ENCODE measurements around the gene ZNF652.
A peak's percentile ranks its signal among the peaks of the same experiment; 100 is the strongest.
"Not testable (repeated sequence)": the region's sequence is repeated elsewhere in the genome, so short reads cannot be mapped to it uniquely, and the experiment has no call there.

Gene ZNF652

DNA sequence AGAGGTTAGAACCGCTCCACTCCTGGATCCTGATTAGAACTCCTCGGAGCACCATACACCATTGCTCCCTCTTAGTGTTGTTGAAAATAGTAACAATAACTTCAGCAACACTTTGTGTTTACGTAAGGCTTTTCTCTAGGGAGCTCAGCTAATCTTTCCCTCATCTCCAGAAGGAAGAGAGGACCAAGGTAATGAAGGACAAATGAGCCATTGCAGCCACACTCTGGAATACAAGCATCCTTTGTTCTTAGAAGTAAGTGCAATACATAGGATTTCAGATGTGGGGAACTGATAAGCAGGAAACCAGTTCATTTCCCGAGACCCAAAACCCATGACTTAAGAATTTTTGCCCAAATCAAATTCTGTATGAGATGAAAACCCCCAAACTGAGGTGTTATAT is 22.9 kb upstream of the ZNF652 start:
- no peak for DNase-seq

DNA sequence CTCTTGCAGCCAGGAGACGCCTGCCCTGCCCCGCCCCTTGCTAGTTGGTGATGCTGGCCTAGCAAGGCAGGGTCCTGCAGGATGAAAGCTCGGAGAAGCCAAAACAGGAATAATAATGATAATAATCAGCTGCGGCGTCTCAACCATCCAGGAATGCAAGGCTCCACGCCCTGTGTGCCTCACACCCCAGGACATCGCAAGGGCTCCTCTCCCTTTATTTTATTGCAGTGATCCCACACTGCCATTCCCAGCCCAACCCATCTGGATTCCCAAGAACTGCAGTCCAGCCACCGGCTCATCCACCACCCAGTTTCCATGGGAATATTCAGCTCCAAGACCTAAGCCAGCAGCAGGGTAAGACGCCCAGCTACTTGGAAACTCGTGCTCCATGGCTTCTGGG is 21.0 kb upstream of the ZNF652 start:
- no peak for DNase-seq

DNA sequence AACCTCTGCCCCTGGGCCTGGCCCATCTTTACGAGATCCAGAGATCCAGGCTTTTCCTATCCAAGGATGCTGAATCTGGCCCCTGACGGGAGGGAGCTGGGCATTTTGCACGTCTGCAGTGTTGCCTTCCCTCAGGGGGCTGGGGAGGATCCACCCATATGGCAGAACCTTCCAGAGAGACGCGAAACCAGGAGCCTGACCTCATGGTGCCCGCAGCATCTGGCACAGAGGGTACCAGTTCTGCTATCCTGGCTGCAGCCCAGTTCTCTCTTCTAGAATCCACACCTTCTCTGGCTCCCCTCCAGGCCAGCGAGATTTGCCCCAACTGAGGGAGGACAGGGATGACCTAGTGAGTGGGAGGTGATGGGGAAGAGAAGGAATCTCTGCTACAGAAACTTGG is 20.5 kb upstream of the ZNF652 start:
- peak; percentile 38 for DNase-seq

DNA sequence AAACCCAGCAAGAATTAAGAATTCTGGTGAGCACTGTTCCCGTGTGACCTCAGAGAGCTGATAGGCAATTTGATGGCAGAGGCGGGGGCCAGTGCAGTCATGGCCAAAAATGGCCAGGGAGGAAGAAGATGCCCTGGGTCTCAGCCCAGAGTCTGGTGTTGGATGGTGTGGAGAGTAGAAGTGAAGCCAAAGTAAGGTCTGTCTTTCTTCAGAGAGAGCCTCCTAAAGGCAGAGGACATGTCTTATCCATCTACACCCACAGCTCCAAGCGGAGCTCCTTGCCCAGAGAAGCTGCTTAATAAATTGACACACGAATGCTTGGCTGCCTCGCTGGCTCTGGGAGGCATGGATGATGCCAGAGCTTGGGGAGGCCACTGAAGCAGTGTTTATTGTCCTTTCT is 19.7 kb upstream of the ZNF652 start:
- no peak for DNase-seq

DNA sequence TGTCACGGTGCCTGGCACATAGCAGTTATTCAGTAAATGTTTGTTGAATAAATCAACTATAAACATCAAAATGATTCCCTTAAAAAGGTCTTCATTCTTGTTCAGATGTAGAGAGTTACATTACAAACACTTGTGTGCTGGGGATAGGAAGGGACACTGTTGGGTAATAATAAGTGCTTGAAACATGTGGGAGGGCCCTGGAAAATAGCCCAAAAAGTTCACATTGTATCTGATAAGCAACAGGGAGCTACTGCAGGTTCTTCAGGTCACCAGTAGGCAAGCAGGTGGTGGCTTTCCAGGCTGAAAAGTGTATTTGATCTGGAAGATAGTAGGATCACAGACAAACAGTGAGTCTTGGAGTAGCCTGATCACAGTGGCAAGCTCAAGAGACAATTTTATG is 19.0 kb upstream of the ZNF652 start:
- no peak for DNase-seq

DNA sequence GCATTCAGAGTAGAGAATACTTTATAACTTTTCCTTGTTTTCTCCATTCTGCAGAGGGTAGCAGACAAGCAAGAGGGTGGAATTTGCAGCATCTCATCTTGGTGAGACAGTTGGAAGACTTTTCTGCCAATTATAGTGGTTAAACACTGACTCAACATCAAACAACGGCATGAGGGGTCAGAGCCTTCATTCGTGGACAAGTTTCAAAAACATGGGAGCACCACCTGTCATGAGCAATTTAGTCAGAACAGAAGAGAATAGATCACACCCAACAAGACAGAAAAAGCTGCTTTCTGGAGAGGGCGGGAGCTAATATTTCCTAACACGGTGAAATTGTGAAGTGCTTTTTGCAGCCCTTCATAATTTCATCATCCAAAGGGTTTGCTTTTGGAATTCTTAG is 17.9 kb upstream of the ZNF652 start:
- DNase-seq = no peak

DNA sequence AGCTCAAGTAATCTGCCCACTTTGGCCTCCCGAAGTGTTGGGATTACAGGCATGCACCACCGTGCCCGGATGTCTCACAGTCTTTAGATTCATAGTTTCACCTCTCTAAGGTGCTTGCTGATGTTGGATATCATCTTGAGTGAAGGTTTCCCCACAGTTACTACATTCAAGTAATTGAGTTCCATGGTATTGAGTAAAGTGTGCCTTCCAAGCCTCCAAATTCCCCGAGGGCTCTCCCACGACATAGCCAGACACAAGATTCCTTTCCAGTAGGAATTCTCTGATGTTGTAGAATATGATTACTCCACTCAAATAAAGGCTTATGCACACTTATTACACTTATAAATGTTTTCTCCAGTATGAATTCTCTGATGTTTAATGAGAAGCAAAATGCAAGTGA is 16.3 kb upstream of the ZNF652 start:
- DNase-seq = no peak

DNA sequence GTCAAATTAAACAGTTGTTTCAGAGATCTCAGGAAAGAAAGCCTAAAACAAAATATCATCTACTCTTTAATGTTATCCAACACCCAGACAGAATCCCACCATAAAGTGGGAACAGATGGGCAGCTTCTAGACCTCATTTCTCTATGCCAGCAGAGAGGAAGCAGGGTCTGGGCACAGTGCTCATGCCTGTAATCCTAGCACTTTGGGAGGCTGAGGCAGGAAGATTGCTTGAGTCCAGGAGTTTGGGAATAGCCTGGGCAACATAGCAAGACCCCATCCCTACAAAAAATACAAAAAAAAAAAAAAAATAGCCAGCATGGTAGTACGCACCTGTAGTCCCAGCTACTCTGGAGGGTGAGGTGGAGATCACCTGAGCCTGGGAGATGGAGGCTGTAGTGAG is 13.5 kb upstream of the ZNF652 start:
- DNase-seq = no peak

DNA sequence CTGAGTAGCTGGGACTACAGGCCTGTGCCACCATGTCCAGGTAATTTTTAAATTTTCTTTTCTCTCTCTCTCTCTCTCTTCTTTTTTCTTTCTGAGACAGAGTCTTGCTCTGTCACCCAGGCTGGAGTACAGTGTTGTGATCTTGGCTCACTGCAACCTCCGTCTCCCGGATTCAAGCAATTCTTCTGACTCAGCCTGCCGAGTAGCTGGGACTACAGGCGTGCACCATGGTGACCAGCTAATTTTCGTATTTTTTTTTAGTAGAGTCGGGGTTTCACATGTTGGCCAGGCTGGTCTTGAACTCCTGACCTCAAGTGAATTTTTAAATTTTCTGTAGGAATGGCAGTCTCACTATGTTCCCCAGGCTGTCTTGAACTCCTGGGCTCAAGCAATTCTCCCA is 11.1 kb upstream of the ZNF652 start:
- no peak for DNase-seq

DNA sequence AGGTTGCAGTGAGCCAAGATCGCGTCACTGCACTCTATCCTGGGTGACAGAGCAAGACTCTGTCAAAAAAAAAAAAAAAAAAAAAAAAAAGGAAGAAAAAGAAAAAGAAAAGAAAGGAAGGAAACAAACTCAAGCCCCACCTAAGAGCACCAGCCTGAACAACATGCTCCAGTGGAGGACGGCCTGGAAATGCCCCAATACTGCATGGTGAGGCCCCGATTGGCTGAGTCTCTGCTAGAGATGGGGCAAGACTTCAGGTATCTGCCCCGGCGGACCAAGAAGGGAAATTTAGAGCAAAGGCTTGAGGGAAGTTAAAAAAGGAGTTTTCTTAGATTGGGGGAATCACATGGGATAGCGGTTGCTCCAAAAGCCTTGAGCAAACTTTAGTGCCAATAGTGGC is 10.4 kb upstream of the ZNF652 start:
- no peak for DNase-seq

DNA sequence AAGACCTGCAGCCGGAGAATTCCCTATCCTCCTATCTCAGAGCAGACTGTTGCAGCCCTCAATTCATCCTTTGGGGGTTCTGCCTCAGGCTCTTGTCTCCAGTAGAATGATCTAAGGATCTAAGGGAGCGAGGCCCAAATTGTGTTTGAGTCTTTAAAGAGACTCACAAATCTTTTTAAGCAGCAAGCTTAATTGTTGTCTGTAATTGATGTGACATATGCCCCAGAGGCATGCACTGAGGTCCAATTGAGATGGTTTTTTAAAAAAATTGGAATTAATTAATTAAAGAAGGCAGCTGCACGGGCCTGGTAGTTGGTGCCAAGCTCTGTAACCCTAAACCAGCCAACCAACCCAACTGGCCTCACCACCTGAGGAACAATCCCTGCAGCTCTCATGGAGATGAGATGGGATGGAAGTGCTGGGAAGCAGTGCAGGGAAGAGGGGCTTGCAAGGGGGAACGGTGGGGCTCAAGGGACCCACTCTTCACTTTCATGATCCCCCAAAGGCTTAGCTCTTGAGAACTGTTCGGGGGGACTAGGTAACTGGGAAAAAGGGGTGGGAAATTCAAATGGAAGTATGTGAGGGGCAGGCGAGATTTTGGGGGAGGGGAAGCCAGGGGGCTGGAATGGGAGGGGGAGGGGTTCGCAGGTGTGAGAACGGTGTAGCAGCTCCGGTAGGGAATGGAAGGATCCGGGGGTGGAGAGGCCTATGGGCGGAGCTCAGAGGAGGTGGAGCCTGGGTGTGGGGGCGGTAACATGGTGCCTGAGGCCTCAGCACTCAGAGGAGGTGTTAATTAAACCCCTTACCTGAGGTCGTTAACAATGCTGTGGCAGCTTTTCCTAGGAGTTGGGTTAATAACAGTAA is 9.2 kb upstream of the ZNF652 start:
- peak; percentile 87 for DNase-seq

DNA sequence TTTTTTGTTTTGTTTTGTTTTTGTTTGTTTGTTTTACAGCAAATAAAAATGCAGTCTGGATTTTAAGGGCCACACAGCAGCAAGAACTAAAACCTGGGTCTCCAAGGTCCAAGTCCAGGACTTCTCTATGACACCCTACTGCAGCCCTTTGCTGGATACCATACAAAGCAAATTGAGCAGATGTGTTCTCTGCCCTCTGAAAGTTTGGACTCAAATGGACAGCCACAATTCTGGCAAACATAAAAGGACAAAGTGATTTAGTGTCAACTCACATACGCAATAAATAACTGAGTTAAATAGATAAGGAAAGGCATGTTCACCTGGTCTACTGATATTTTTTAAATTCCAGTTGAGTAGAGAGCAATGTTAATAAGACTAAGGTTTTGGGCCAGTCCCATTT is 7.7 kb upstream of the ZNF652 start:
- no peak for DNase-seq

DNA sequence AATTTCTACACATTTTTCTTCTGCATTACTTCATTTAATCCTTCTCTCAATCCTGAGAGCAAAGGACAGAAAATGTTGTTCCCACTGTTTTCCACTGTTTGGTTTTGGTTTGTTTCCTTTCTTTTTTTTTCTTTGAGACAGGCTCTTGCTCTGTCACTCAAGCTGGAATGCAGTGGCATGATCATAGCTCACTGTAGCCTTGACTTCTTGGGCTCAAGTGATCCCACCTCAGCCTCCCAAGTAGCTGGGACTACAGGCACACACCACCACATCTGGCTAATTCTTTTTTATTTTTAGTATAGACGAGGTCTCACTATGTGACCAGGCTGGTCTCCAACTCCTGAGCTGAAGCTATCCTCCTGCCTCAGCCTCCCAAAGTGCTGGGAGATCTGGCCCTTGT is 7.0 kb upstream of the ZNF652 start:
- DNase-seq = no peak

DNA sequence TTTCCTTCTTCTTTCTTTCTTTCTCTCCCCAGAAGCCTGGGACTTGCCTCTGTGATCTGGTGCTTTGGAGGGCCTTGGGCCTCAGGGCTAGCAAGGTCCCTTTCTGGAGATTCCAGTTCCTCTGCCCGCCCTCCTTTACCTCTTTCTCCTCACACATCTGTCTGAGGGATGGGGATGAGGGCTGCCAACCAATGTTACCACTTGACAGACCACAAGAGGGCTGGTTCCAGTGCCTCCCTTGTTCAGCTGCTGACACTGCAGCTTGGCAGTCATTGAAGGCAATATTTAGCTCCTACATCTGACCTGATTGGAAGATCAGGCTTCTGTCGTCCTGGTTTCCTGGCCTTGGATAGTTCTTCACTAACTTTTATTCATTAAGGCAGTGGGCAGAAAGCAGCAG is 3.6 kb upstream of the ZNF652 start:
- peak; percentile 57 for DNase-seq

DNA sequence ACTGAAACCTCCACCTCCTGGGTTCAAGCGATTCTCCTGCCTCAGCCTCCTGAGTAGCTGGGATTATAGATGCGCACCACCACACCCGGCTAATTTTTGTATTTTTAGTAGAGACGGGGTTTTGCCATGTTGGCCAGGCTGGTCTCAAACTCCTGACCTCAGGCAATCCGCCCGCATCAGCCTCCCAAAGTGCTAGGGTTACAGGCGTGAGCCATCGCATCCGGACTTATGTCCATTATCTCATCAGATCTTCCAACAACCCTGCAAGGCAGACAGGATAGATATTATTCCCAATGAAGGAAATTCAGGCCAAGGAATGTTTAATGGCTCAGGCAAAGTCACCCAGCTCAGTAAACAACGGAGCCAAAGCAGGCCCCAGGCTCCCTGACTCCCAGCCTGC is 3.1 kb upstream of the ZNF652 start:
- DNase-seq = not testable (repeated sequence)

DNA sequence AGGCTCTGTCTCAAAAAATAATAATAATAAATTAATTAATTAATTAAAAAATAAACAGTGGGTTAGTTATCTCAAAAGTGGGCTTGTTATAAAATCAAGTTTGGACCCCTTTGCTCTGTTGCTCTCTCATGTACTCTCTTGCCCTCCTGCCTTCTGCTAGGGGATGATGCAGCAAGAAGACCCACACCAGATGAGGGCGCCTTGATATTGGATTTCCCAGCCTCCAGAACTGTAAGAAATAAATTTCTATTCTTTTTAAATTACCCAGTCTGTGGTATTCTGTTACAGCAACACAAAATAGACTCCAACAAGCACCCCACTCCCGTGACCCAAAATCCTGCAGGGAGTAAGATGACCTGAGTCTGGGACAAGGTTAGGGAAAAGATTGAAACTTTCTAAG is 2.1 kb upstream of the ZNF652 start:
- DNase-seq = no peak

DNA sequence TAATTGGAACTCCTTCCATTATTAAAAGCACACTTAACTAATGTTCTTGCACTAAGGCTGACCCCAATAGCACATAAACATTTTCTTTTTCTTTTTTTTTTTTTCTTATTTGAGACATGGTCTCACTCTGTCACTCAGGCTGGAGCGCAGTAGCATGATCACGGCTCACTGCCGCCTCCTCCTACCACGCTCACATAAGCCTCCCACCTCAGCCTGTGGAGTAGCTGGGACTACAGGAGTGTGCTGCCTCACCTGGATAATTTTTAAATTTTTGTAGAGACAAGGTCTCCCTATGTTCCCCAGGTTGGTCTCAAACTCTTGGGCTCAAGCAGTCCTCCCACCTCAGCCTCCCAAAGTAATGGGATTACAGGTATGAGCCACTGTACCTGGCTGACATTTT is 1.2 kb upstream of the ZNF652 start:
- DNase-seq = no peak

DNA sequence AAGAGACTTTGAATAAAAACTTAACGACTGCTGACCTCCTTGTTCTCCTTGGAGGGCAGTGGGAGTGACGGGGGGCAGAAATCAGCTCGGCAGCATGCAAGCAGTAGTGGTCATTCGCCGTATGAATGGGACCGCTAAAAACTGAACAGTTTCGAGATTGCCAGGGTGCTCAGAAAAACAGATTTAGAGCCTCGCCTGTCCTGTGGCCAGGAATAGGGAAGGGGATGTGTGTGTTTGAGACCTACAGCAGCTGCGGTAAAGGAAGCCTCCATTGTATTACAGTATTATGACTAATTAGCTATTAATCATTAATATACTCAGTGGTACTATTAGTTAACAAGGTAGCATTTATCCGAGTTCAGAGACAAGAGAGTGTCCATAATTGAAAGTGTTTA is 670 bp upstream of the ZNF652 start:
- no peak for DNase-seq

DNA sequence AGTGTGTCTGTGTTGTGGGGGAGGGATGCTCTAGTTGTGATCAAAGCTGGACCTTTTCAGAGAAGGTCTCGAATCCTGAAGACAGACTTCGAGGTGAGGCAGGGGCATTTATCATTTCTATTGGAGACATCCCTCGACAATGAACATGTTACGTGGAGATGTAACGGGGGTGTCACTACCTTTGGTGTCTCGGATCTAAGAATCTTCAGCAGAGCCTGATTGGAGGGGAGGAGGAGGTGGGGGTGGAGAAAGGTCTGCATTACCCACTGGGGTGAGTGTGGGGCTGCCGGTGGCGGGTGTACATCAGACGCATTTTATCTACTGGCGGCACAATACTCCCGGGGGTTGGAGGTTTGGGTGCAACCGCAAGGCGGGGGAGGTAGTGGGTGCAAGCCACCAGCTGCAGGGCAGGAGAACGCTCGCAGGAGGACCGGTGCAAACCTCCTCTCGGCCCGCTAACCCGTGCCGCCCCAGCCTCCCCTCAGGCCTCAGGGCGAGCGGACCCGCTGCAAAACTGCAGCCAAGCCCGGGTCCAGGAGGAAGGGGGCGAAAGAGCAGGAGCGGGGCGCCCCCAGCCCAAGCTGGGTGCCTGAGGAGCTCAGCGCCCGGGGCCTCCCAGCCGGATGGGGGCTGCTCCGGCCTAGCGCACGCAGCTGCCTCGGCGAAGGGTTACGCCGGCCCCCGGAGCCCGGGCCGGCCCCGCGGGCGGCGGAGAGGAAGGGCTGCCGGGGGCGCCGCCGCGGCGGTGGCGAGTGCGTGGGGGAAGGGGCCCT is 735 bp downstream of the ZNF652 start:
- peak; percentile 81 for DNase-seq

DNA sequence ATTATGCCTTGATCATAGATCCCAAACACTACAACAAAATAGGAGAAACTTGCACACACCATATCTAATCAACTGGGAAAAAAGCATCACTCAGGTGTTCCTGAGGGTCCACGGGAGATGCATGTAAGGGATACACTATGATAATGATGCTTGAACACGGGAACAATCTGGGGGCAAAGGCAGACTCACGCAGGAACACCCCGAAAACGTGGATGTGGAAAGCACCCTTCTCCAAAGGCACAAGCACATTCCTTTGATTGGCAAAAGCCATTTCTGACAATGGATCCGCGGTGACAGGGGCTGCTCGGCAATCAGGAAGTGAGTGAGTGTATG is 1.3 kb downstream of the ZNF652 start:
- no peak for DNase-seq

DNA sequence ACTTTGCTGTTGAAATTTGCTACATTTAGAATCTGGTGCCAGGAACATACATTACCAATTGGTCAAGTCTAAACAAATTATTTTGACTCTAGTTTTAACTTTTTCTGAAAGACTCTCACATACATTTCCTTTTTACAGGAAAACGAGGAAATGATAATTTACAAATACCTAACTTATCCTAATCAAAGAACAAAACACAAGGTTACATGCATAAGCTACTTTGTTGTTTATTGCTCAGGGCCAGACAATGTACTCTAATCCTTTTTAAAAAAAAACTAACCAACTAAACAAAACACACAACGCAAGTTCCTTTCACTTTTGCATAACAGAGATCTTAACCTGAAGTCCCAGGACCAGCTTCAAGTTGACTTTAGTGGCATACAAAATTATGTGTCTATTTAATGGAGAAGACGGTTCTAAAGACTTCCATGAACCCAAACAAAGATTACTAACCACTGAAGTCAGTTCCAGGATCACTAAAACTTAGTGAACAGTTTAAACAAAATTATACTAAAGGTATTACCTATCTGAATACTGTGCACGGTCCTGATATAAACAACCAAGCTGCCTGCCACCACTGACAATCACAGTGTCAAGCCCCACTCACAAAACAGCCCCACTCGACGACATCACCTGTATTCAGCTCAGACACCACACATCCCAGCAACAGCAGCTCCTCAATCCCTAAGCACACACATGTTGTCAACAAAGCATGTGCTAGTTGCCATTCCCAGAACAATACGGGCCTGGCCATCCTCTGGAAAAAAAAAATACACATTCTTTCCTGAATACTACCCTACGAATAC is 1.9 kb downstream of the ZNF652 start:
- peak; percentile 30 for DNase-seq

DNA sequence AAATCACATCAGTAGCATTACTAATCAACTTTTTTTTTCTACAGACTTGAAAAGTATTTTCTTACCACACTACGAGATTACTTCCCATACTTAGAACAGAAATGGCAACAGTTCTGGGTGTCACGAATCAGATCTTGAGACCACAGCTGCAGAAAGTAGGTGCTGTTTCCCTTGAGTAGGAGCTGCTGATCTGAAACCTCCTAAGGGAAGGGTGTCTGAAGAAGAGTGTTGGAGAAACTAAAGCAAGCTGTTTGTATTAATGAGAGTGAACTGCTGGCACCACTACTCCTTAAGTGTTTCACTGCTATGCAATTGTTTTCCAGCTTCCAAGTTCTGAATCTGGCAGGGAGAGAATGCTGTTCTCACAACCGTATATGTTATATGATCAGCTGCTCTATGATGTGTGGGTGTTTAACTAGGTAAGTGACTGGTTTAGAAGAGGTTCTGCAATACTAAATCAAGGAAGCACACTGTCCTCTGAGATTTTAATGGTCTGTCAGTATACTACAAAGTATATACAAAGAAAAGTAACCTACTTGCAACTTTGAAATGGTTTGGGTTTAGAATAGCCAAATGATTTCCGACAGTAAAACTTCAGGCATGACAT is 3.3 kb downstream of the ZNF652 start:
- no peak for DNase-seq

DNA sequence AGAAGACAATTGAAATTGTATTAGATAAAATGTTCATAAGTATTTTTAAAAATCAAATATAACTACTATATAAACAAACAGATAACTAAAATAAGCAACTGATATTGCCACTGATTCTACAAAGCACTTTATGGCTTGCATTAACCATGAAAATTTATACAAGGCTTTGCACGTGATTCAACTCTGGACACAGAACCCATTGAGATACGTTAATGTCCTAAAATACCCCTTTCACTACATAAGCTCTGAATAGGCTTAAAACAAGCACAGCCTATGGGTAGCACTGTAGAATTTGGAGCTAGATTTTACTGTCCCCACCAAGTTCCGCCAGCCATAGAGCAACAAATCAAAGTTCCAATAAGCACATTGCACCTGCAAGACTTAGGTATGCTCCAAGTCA is 4.5 kb downstream of the ZNF652 start:
- no peak for DNase-seq

Data from NCI-H69 (cell line).